GM10248 (cell line): ENCODE measurements around the gene CDRT4.

Experiments used
- CTCF ChIA-PET: fragments of 300-600 bp; sonication (Branson Sonifier 250); formaldehyde crosslinking; extraction: SDS; loops from one replicate; lab custom pipeline; 2021; ENCODE audit warnings: antibody characterized with exemption; lab: Yijun Ruan, JAX
- POLR2A ChIA-PET: fragments of 350-650 bp; sonication (Branson Sonifier 250); formaldehyde crosslinking; extraction: SDS; loops from one replicate; lab custom pipeline; 2020; ENCODE audit warnings: antibody characterized with exemption; lab: Yijun Ruan, JAX
- DNase-seq: peaks from one replicate; pipeline ENCODE4 v3.0.0; 2012; ENCODE audit errors: extremely low spot score
- CTCF ChIP-seq: IDR thresholded peaks from 2 replicates; pipeline ENCODE4 v1.5.1; 2012; ENCODE audit warnings: mild to moderate bottlenecking, low read depth; ENCODE audit errors: extremely low read depth, missing control alignments, control extremely low read depth

Gene CDRT4

GRCh38 chr17:15485045-15485444, 17.6 kb upstream of the CDRT4 start:
- POLR2A ChIA-PET: no interaction called here
- TF ChIP-seq CTCF: no peak
- DNase-seq: no peak
- CTCF ChIA-PET: interaction anchor here (1.3 to 2.0 kb wide), 3 partner anchors 10 to 228 kb away, joined by 4 to 8 read pairs (median 4); no protein-coding TSS in a partner anchor

GRCh38 chr17:15483431-15483830, 16.0 kb upstream of the CDRT4 start:
- ChIA-PET CTCF (interaction anchor here (1.3 to 2.0 kb wide), 2 partner anchors 12 to 227 kb away, joined by 4 to 8 read pairs; no protein-coding TSS in a partner anchor), POLR2A (no interaction called here)
- no peak for TF ChIP-seq CTCF
- no peak for DNase-seq

GRCh38 chr17:15482476-15482875, 15.1 kb upstream of the CDRT4 start:
- TF ChIP-seq CTCF: no peak
- ChIA-PET POLR2A (no interaction called here), CTCF (interaction anchor here (0.7 to 1.6 kb wide), 3 partner anchors 19 to 225 kb away, joined by 3 read pairs; no protein-coding TSS in a partner anchor)
- DNase-seq: no peak

GRCh38 chr17:15481481-15481880, 14.1 kb upstream of the CDRT4 start:
- ChIA-PET CTCF (interaction anchor here (1.0 to 2.0 kb wide), 3 partner anchors 20 to 32 kb away, joined by 3 to 9 read pairs (median 3); no protein-coding TSS in a partner anchor), POLR2A (no interaction called here)
- no peak for DNase-seq
- TF ChIP-seq CTCF: no peak

- no peak for DNase-seq
- no peak for TF ChIP-seq CTCF
- ChIA-PET CTCF (interaction anchor here (1.1 to 2.0 kb wide), 4 partner anchors 9 to 42 kb away, joined by 3 to 9 read pairs (median 3); no protein-coding TSS in a partner anchor), POLR2A (no interaction called here)
These were observed 12.8 kb upstream of the CDRT4 start for GRCh38 chr17:15480204-15480603.

- TF ChIP-seq CTCF: no peak
- no peak for DNase-seq
- CTCF ChIA-PET: interaction anchor here (1.1 to 2.0 kb wide), 4 partner anchors 9 to 41 kb away, joined by 3 to 9 read pairs (median 3); no protein-coding TSS in a partner anchor
These were observed 12.3 kb upstream of the CDRT4 start for GRCh38 chr17:15479703-15480102.

GRCh38 chr17:15478845-15479244, 11.4 kb upstream of the CDRT4 start:
- no peak for DNase-seq
- no peak for TF ChIP-seq CTCF
- POLR2A ChIA-PET: no interaction called here
- CTCF ChIA-PET: interaction anchor here (1.3 kb wide), 1 partner anchor 33 kb away, joined by 3 read pairs; no protein-coding TSS in a partner anchor

More at GRCh38 chr17:15479703-15480102, 12.3 kb upstream of the CDRT4 start:
- POLR2A ChIA-PET: no interaction called here
